ENCODE measurements around the gene CEACAM1.
A peak's percentile ranks its signal among the peaks of the same experiment; 100 is the strongest.
"Not testable (repeated sequence)": the region's sequence is repeated elsewhere in the genome, so short reads cannot be mapped to it uniquely, and the experiment has no call there.

The CEACAM1 gene

GRCh38 chr19:42473686-42474085 is 54.6 kb downstream of the CEACAM1 start:
- no peak for DNase-seq (ENCODE audit: low read depth)

GRCh38 chr19:42472402-42473147 is 55.7 kb downstream of the CEACAM1 start:
- no peak for DNase-seq (ENCODE audit: low read depth)

GRCh38 chr19:42471554-42472249 is 56.6 kb downstream of the CEACAM1 start:
- DNase-seq (ENCODE audit: low read depth): no peak

GRCh38 chr19:42469311-42470235 is 58.7 kb downstream of the CEACAM1 start:
- DNase-seq (ENCODE audit: low read depth): no peak

- peak; percentile 72 for DNase-seq (ENCODE audit: low read depth)
These were observed 59.9 kb downstream of the CEACAM1 start for GRCh38 chr19:42468273-42468796.

- DNase-seq (ENCODE audit: low read depth): no peak
These were observed 61.0 kb downstream of the CEACAM1 start for GRCh38 chr19:42467183-42467760.

- DNase-seq (ENCODE audit: low read depth): no peak
These were observed 61.6 kb downstream of the CEACAM1 start for GRCh38 chr19:42466521-42467182.

GRCh38 chr19:42465827-42466280 is 62.4 kb downstream of the CEACAM1 start:
- DNase-seq (ENCODE audit: low read depth): no peak

- no peak for DNase-seq (ENCODE audit: low read depth)
These were observed 66.5 kb downstream of the CEACAM1 start for GRCh38 chr19:42461700-42462324.

GRCh38 chr19:42461231-42461630 is 67.0 kb downstream of the CEACAM1 start:
- not testable (repeated sequence) for DNase-seq (ENCODE audit: low read depth)

- DNase-seq (ENCODE audit: low read depth): no peak
These were observed 68.4 kb downstream of the CEACAM1 start for GRCh38 chr19:42459926-42460325.
